Left ventricle myocardium inferior (tissue), 1 donor: Measurements from ENCODE around the gene SINHCAF. TPM values are rescaled to one million over a fixed set of nuclear protein-coding genes. Genes with fewer than 3 reads are reported as not detected.

Experiments used
- DNase-seq: peaks from one replicate; pipeline ENCODE4 v3.0.0-alpha.2; 2020
- H3K27ac ChIP-seq: fragments of 200-600 bp; replicated peaks from 2 replicates; pipeline ENCODE4 v1.8.0; 2021
- H3K27me3 ChIP-seq: fragments of 200-600 bp; 2 replicates; pipeline ENCODE4 v1.8.0; 2021; ENCODE audit warnings: low read depth
- H3K36me3 ChIP-seq: fragments of 200-600 bp; 2 replicates; pipeline ENCODE4 v1.8.0; 2021
- H3K4me1 ChIP-seq: fragments of 200-600 bp; 2 replicates; pipeline ENCODE4 v1.8.0; 2021
- H3K4me3 ChIP-seq: fragments of 200-600 bp; 2 replicates; pipeline ENCODE4 v1.8.0; 2021; ENCODE audit warnings: mild to moderate bottlenecking, moderate library complexity
- H3K9me3 ChIP-seq: fragments of 200-600 bp; replicated peaks from 2 replicates; pipeline ENCODE4 v1.8.0; 2021
- CTCF ChIP-seq: fragments of 200-600 bp; IDR thresholded peaks from 2 replicates; pipeline ENCODE4 v1.8.0; 2021; ENCODE audit warnings: antibody characterized with exemption, mild to moderate bottlenecking, borderline replicate concordance
- intact Hi-C: fragments of 100-400 bp; cut with micrococcal nuclease; formaldehyde crosslinking; loops from one replicate; pipeline ENCODE4 v1.11.0; 2022
- total RNA-seq: library from RNA; stranded (reverse); fragmentation: NEBNext Ultra II Directional; extraction: Animal tissue kit (Norgen Biotek cat#: 25700); gene quantifications from one replicate; pipeline ENCODE4 v1.2.1, GENCODE V29; 2021
- donor health status: DM: no; HTN: yes; CAD: no; lungs with severe emphysema.

SINHCAF gene
- total RNA-seq, 1 donor from 2014 or later = 6.6 TPM

GRCh38 chr12:31267966-31268365 lies 58.0 kb downstream of the SINHCAF start:
- DNase-seq = no peak
- Histone ChIP-seq H3K9me3 (no peaks in the 10 kb centered on the region), H3K36me3 (no peaks in the 10 kb centered on the region), H3K27ac (no peak overlapping the region), H3K4me3 (no peak overlapping the region), H3K4me1 (no peaks in the 10 kb centered on the region), H3K27me3 (no peaks in the 10 kb centered on the region)
- intact Hi-C loops = no loop called here
- TF ChIP-seq CTCF = no peak

DNA sequence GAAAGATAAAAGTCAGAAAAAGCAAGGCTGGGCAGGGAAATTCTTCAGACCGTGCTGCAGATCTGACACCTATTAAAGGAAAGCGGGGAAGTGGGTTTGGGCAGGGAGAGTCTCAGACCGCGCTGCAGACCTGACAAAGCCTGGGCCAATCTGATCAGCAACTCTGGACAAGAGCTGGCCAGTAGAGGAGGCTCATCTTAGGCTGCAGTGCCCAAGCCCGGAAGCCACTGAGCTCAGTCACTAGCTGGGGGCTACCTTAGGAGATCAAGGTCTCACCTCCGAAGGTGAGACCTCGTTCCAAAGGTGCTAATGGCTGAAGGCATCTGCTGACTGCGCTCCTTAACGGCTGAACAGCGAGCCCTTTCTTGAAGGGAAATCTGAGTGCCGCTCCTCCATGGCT lies 60.2 kb downstream of the SINHCAF start:
- DNase-seq = no peak
- Histone ChIP-seq H3K9me3 (no peaks in the 10 kb centered on the region), H3K27ac (no peak overlapping the region), H3K4me1 (no peaks in the 10 kb centered on the region), H3K36me3 (no peaks in the 10 kb centered on the region), H3K4me3 (no peak overlapping the region), H3K27me3 (no peaks in the 10 kb centered on the region)
- intact Hi-C loops = no loop called here
- TF ChIP-seq CTCF = no peak

- no peak for DNase-seq
- H3K27ac ChIP-seq = no peak overlapping the region
- no peaks in the 10 kb centered on the region for H3K27me3 ChIP-seq
- H3K4me1 ChIP-seq = no peaks in the 10 kb centered on the region
- intact Hi-C loops = no loop called here
- no peaks in the 10 kb centered on the region for H3K36me3 ChIP-seq
- no peaks in the 10 kb centered on the region for H3K9me3 ChIP-seq
- no peak overlapping the region for H3K4me3 ChIP-seq
- no peak for TF ChIP-seq CTCF
These were observed 62.3 kb downstream of the SINHCAF start for GRCh38 chr12:31263661-31264060.

- no peak for DNase-seq
- no peaks in the 10 kb centered on the region for H3K36me3 ChIP-seq
- no peak for TF ChIP-seq CTCF
- H3K4me1 ChIP-seq = no peaks in the 10 kb centered on the region
- no peak overlapping the region for H3K4me3 ChIP-seq
- no peaks in the 10 kb centered on the region for H3K27me3 ChIP-seq
- intact Hi-C loops = no loop called here
- no peaks in the 10 kb centered on the region for H3K9me3 ChIP-seq
- H3K27ac ChIP-seq = no peak overlapping the region
These were observed 64.2 kb downstream of the SINHCAF start for GRCh38 chr12:31261744-31262143.

DNA sequence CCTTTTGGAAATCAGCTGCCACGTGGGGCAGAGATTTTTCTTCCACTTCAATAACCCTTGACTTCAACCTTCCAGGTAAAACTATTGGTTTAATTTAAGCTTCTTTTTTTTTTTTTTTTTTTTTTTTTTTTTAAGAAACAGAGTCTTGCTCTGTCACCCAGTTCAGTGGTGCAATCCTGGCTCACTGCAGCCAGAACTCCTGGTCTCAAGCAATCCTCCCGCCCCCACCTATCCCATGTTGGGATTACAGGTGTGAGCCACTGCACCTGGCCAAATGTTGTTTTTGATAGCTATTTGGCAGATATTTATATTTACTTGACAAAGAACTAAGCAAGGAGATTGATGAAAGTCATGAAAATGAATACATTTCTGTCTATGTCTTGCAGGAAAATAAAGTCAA lies 65.1 kb downstream of the SINHCAF start:
- no peaks in the 10 kb centered on the region for H3K36me3 ChIP-seq
- intact Hi-C loops = no loop called here
- no peaks in the 10 kb centered on the region for H3K27me3 ChIP-seq
- no peak overlapping the region for H3K4me3 ChIP-seq
- no peak for DNase-seq
- no peak overlapping the region for H3K27ac ChIP-seq
- no peak for TF ChIP-seq CTCF
- no peaks in the 10 kb centered on the region for H3K9me3 ChIP-seq
- H3K4me1 ChIP-seq = no peaks in the 10 kb centered on the region
